Left lobe of liver (tissue), 2 donors: ENCODE results near the gene ARHGEF7. TPM values are rescaled to one million over a fixed set of nuclear protein-coding genes. Genes with fewer than 3 reads are reported as not detected.

ENCODE experiments used
- ATAC-seq: fragments of 200-7000 bp; cut with Tn5 transposase; one replicate; pipeline ENCODE4 v1.9.1; 2020; ENCODE audit warnings: mild to moderate bottlenecking, moderate library complexity
- DNase-seq: peaks from one replicate; pipeline ENCODE4 v3.0.0-alpha.2; 2020; ENCODE audit warnings: low spot score
- total RNA-seq: library from RNA; stranded (reverse); gene quantifications from one replicate; pipeline ENCODE4 v1.2.1, GENCODE V29; 2021
- donor health status: DM: no; HTN: no; CAD: no; lungs with moderate emphysema.
- donor health status: DM: no; HTN: yes; CAD: no.

ARHGEF7 gene
- total RNA-seq, 1 donor from 2014 or later = 34.6 TPM

- ATAC-seq (no peak), DNase-seq (no peak)
Measured at GRCh38 chr13:111111376-111111937, 3.7 kb upstream of the ARHGEF7 start.

- DNase-seq (no peak), ATAC-seq (no peak)
Measured at GRCh38 chr13:111112196-111112595, 2.9 kb upstream of the ARHGEF7 start.

- DNase-seq = no peak
- ATAC-seq = peak; percentile 46
Measured at GRCh38 chr13:111114362-111115060, 599 bp upstream of the ARHGEF7 start.

DNA sequence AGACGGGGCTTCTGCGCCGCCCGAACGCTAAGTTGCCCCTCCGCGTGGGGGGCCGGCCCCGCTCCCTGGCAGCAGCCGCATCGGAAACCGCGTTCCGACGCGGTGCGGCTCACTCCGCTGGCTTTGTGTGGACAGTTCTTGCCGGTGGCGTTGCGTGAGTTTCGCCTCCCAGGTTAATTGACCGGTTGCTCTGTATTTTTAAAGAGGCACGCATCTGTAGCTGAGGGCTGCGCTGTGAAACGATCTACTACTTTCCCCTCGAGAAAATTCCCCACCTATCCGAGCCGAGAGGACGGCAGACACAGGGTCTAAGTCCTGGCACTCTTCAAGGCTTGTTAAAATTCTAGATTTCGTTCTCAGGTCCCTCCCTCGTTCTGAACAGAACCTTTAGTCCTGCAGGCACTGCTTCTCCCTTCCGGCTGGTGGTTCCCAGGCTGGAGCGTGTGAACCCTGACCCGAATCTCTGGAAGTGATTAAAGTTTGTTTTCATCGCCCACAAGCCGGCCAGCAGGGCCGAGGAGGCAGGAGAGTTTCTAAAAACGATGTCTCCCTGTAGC is 933 bp downstream of the ARHGEF7 start:
- peak; percentile 80 for ATAC-seq
- DNase-seq = peak; percentile 75

DNA sequence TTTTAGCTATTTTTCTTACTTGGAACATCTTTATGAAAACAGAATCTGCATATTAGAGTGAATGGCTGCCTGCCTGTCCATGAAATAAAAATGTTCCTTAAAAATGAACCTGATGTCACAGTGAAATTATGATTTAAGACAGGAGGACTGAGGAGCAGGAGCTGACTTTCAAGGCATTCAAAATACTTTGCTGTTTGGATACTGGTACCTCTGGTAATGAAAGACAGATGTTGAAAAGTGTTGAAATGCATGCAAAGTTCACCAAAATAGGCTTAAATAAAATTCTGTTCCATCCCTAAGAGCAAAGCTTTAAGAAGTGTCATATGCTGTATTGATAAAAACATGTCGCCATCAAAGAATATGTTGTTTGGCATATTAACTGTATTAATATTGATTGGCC is 1.7 kb downstream of the ARHGEF7 start:
- ATAC-seq (no peak), DNase-seq (no peak)

DNA sequence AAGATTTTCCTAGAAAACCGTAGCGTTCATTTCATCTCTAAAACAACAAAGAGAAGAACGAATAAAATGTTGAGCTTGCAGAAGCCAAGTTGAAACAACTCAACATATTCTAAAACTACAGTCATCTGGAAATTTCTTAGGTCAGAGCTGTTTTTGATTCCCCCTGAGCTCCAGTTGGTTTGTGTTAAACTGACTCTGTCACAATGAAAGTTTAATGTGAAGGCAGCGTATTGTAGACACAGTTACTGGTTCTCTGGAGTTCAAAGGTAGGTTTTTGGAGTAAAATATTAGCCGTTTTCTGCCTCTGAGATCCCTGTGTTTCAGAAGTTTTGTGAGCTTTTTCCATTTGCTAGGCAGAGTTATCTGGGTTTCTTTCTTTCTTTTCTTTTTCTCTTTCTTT is 2.2 kb downstream of the ARHGEF7 start:
- DNase-seq (no peak), ATAC-seq (peak; percentile 27)

- DNase-seq (no peak), ATAC-seq (no peak)
Measured at GRCh38 chr13:111117961-111118360, 2.9 kb downstream of the ARHGEF7 start.

GRCh38 chr13:111118898-111119607 is 3.9 kb downstream of the ARHGEF7 start:
- DNase-seq = no peak
- no peak for ATAC-seq

GRCh38 chr13:111119966-111120365 is 4.9 kb downstream of the ARHGEF7 start:
- DNase-seq (no peak), ATAC-seq (peak; percentile 21)

DNA sequence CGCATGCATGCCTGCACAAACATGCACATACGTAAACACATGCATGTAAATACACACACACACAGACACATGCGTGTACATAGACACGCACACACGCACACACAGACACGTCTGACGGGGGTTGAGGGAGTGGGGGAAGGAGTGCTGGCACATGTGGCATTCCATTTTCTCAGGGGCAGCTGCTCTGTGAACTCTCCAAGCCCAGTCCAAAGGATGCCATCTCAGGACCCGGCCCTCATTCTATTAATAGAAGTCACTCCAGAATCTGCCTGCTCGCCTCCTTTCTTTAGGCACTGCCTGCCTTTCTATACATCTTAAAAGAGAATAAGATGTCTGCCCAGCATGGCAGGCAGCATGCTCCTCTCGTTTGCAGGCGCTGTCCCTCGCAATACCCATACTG is 5.3 kb downstream of the ARHGEF7 start:
- DNase-seq (no peak), ATAC-seq (no peak)

DNA sequence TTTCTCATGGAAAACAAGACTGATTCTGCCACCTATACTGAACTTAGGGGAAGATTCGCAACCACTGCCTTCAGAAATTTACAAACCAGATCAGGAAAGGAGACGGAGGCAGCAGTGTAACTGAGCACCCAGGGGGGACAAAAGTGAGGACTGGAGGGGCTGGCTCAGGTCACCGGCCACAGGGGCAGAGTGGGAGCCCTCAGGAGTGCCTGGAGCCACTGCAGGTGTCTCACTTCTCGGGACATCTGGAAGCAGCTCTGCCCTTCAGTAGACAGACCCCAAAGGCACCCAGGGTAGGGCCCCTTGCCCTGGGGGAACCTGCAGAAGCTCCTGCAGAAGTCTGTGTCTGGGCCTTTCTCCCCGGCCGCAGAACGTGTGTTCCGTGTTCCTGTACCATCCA is 5.8 kb downstream of the ARHGEF7 start:
- ATAC-seq = no peak
- DNase-seq = no peak

DNA sequence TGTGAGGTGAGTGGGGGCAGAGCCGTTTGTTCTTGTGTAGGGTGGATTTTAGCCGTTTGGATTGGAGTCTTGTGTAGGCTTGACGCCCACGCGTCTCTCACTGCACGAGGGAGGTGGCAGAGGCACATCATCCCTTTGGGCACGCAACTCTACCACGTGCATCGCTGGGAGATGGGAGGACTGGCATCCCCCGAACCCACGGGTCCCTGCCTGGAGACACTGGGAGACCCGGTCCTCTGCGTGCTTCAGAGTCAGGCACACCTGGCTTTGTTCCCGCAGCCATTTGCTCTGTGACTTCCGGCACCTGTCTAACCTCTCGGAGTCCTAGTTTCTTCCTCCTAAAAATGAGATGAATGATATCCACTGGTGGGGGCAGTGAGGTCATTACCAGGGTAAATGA is 6.4 kb downstream of the ARHGEF7 start:
- DNase-seq (no peak), ATAC-seq (no peak)

DNA sequence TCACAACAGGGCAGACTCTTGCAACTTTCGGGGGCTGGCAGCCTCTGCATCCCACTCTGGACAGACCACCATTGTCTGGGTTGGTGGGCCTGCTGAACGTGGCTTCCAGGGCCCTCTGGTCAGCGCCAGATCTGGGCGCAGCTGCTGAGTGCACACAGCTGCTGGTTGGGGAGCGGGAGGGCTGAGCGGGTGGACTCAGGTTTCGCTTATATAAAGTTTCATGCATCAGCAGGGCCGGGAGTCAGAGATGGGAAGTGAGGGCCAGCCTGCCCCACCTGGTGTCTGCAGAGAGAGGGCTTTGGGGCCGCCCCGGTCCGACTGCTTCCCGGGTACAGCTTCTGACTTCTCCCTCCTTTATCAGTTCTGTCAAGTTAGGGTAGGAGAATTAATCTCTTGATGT is 6.9 kb downstream of the ARHGEF7 start:
- ATAC-seq (no peak), DNase-seq (no peak)

DNA sequence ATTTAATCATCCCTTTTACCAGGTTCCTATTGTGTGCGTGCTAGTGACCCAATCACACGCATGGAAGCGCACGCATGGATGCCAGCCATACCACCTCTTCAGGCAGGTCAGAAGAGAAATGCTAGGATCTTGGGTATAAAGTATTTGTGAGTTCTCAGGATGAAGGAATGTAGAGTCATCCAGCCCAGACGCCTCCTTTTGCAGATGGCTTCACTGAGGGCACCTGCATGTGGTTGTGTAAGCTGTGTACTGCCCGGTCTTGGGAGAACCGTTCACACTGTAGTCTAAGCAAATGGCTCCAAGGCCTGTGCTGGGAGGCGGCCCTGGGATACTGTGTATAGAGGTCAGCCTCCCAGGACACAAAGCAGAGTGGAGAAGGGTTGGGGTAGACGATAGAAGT is 7.5 kb downstream of the ARHGEF7 start:
- ATAC-seq (no peak), DNase-seq (no peak)

DNA sequence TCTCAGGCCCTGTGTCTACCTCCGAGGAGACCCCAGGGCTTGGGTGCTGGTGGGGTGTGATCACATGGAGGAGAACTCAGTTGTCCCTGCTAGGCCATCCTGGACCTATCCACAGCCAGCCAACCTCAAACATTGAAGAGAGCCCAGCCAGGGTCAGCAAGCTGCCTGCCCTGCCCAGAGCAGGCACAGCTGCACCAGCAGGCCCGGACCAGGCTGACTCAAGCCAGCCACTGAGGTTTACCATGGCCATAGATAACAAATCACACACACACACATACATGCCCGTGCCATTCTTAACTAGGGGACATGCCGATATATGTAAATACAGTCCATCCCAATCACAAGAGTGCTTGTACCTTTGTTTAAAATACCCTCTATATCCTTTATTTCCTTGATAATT is 8.1 kb downstream of the ARHGEF7 start:
- DNase-seq (no peak), ATAC-seq (no peak)

DNA sequence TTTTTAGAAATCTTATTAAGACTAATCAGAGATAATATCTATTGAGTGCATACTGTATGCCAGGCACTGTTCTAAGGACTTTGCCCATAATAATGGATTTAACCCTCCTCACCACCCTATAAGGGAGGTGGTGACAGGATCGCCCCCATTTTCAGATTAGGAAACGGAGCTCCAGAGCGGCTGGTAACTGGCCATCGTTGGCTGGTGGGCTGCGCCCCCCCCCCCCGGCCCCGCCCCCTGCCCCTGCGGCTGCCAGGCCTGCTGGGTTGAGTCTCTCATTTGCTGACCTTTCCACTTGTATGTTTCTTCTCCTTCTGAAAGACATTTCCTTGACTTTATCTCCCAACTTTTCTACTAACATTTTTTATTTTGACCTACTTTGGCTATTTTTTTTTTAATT is 8.5 kb downstream of the ARHGEF7 start:
- no peak for ATAC-seq

GRCh38 chr13:111126509-111126908 is 11.4 kb downstream of the ARHGEF7 start:
- no peak for DNase-seq
- no peak for ATAC-seq

More for the DNA sequence above, 8.5 kb downstream of the ARHGEF7 start:
- DNase-seq = no peak

GRCh38 chr13:111129465-111130115 is 14.5 kb downstream of the ARHGEF7 start:
- DNase-seq = no peak
- no peak for ATAC-seq

- DNase-seq (no peak), ATAC-seq (no peak)
Measured at GRCh38 chr13:111130116-111130508, 15.0 kb downstream of the ARHGEF7 start.

GRCh38 chr13:111131048-111131447 is 15.9 kb downstream of the ARHGEF7 start:
- no peak for ATAC-seq

DNA sequence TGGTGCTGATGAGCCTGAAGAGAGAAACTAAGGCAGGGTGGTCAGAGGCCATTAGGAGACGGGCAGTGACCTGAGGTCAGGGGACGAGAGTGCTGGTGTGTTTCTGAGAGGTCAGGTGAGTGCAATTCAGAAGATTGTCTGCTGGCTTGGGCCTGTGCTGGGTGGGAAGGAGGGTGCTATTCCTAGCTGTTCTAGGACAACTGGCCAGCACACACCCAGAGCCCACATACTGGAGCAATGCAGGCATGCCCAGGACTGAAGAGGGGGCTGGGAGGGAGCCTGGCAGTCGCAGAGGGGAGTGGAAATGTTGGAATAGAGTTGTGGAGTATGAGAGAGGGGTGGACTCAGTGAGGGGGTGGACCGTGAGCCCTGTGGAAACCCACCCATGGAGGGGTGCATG is 16.5 kb downstream of the ARHGEF7 start:
- DNase-seq (no peak), ATAC-seq (no peak)

More at GRCh38 chr13:111131048-111131447, 15.9 kb downstream of the ARHGEF7 start:
- no peak for DNase-seq
